ENCODE measurements around the gene CCDC154.

Gene CCDC154

DNA sequence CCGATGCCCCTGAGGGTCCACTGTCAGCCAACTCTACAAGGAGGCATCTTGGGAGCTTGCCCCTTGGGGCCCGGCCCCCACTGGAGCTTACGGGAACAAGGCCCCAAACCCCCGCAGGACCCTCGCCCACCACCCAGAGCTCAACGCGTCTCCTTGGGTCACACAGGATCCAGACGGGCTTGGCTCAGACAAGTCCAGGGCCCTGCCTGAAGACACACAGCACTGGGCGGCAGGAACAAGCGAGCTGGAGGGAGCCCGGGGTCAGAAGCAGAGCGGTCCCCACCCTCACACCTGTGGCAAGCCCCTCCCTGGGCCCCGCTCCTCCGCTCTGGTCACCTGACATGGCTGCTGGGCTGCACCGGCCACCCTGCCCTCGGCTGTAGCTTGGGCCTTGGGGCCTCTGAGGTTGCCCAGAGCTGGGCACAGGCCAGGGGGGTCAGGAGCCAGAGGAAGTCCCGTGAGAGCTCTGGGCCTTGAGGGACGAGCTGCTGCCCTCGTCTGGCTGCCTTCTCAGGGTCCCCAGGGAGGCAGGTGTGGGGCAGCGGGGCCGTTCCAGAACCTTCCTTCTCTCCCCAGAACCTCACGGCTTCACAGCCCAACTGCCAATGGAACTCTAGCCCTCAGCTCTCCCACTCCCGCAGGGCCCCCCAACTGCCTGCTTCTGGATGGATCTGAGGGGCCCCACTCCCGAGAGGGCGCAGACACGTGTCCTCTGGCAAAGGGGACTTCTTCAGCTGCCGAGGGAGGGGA is at the start of gene CCDC154:
TSS of gene CCDC154 (minus strand) at position 577 of the 750 bp plus-strand sequence. CDS start at position 343, 234 bp downstream.
- no peak for DNase-seq (ENCODE audit: low read depth)
- no peak for TF ChIP-seq CTCF (IDR thresholded peaks at IDR 0.05; ENCODE audit: low read depth, low read length, missing control alignments)
- H3K4me3 ChIP-seq (ENCODE audit: low read depth, low read length), result no peak within 1 kb of the TSS

GRCh38 chr16:1493746-1494094 is 49.4 kb upstream of the CCDC154 start:
- no peak for TF ChIP-seq CTCF (IDR thresholded peaks at IDR 0.05; ENCODE audit: low read depth, low read length, missing control alignments)
- no peak for DNase-seq (ENCODE audit: low read depth)
- H3K4me3 ChIP-seq (ENCODE audit: low read depth, low read length), result peak overlapping the region; percentile 80

GRCh38 chr16:1492923-1493745 is 48.8 kb upstream of the CCDC154 start, which contains the start of gene TELO2:
TELO2 (plus strand) TSS chr16:1493360; CDS start chr16:1494282, 922 bp downstream.
- DNase-seq (ENCODE audit: low read depth), result peak; percentile 36
- H3K4me3 ChIP-seq (ENCODE audit: low read depth, low read length), result peak within 1 kb of the TSS; percentile 80
- TF ChIP-seq CTCF (IDR thresholded peaks at IDR 0.05; ENCODE audit: low read depth, low read length, missing control alignments), result no peak

DNA sequence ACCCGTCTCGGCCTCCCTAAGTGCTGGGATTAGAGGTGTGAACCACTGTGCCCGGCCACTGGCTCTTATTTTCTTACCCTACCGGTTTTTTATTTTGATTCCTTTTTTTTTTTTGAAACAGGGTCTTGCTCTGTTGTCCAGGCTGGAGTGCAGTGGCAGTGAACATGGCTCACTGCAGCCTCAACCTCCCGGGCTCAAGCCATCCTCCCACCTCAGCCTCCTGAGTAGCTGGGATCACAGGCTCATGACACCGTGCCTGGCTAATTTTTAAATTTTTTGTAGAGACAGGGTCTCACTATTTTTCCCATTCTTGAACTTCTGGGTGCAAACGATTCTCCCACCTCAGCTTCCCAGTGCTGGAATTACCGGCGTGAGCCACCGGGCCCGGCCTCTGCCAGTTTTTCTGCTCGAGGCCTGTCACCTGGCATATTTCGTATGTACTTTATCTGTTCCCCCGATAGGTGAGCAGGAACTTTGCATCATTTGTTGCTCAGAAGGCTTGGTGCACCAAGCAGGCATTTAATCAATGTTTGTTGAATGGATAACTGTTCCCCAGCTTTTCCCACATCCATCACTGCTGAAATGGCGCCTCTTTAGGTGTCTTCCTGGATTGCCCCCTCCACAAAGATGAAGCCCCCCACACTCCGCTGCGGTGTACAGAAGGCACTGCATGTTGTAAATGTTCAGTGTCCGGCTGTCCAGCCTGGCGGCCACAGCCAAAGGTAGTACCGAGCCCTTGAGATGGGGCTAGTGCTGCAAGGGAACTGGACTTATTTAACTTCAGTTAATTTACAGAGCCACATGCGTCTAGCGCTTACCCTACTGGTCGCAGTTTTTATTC is 47.9 kb upstream of the CCDC154 start:
- no peak for TF ChIP-seq CTCF (IDR thresholded peaks at IDR 0.05; ENCODE audit: low read depth, low read length, missing control alignments)
- no peak for DNase-seq (ENCODE audit: low read depth)
- H3K4me3 ChIP-seq (ENCODE audit: low read depth, low read length), result peak overlapping the region; percentile 80

DNA sequence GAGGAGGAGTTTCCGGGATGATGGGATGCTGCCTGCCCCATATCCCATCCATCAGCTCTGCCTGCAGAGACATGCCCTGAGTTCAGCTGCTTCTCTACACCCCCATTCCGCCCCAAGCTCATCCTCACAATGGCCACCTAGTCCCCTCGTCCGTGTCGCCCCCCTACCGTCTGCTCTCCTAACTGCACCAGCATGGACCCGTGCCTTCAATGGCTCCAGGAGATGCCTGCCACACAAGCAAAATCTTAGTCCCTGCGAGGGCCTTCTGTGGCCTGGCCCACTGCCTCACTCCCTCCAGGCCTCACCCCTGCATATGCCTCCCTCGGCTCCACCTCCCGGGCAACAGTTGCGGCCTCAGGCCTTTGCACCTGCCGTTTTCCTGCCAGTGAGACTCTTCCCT is 47.0 kb upstream of the CCDC154 start:
- no peak for TF ChIP-seq CTCF (IDR thresholded peaks at IDR 0.05; ENCODE audit: low read depth, low read length, missing control alignments)
- no peak for DNase-seq (ENCODE audit: low read depth)
- no peak overlapping the region for H3K4me3 ChIP-seq (ENCODE audit: low read depth, low read length)

DNA sequence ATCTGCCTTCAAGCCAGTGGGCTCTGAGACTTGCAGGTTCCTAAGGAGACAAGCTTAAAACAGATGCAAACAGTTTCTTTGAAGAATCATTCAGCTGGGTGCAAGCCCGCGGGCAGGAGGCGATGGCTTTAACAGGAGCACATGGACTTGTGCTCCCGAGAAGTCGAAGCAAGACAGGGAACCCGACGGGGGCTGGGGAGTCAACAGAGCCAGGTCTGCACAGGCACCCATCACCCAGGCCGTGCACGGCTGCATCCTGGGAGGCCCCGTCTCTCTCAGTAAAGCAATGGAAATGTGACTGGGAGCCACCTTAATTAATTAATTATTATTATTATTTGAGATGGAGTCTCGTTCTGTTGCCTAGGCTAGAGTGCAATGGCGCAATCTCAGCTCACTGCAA is 44.7 kb upstream of the CCDC154 start:
- no peak overlapping the region for H3K4me3 ChIP-seq (ENCODE audit: low read depth, low read length)
- DNase-seq (ENCODE audit: low read depth), result no peak
- no peak for TF ChIP-seq CTCF (IDR thresholded peaks at IDR 0.05; ENCODE audit: low read depth, low read length, missing control alignments)
